Breast epithelium (tissue), 4 donors: Measurements from ENCODE around the gene WHRN. TPM values are rescaled to one million over a fixed set of nuclear protein-coding genes. Genes with fewer than 3 reads are reported as not detected.

ENCODE experiments used
- DNase-seq, 2 donors: peaks; one replicate each; pipeline ENCODE4 v3.0.0-alpha.2; 2019; ENCODE audit warnings: low spot score in 2 of 2
- H3K27ac ChIP-seq, 2 donors: fragments of 200-600 bp; sonication (generic) in 1 of 2; one replicate each; pipeline ENCODE4 v1.5.1; 2016 to 2019; ENCODE audit warnings: mild to moderate bottlenecking in 1 of 2
- H3K27me3 ChIP-seq, 2 donors: fragments of 200-600 bp; sonication (generic) in 1 of 2; one replicate each; pipeline versions ENCODE4 v1.5.1 to v1.6.0; 2017 to 2019; ENCODE audit warnings: control low read depth in 1 of 2, mild to moderate bottlenecking in 1 of 2
- H3K36me3 ChIP-seq: fragments of 200-600 bp; one replicate; pipeline ENCODE4 v1.5.1; 2019
- H3K4me1 ChIP-seq, 2 donors: fragments of 200-600 bp; sonication (generic); one replicate each; pipeline ENCODE4 v1.5.1; 2016 to 2019; ENCODE audit warnings: control low read depth in 1 of 2
- H3K4me3 ChIP-seq, 3 donors: fragments of 200-600 bp; sonication (generic); 1 replicate in 2 of 3; 2 replicates in 1 of 3; pipeline ENCODE4 v1.5.1; 2016 to 2019; ENCODE audit warnings: mild to moderate bottlenecking in 3 of 3, moderate library complexity in 2 of 3
- H3K9me3 ChIP-seq, 2 donors: fragments of 200-600 bp; sonication (generic) in 1 of 2; one replicate each; pipeline ENCODE4 v1.5.1; 2016 to 2019; ENCODE audit warnings: control low read depth in 1 of 2
- POLR2A ChIP-seq: fragments of 450-650 bp; IDR thresholded peaks from one replicate; pipeline ENCODE4 v1.6.1; 2016; ENCODE audit warnings: antibody characterized with exemption, mild to moderate bottlenecking, moderate library complexity
- POLR2AphosphoS5 ChIP-seq, 3 donors: sonication (generic); formaldehyde crosslinking; IDR thresholded peaks; one replicate each; pipeline ENCODE4 v1.6.1; 2017; ENCODE audit warnings: antibody characterized with exemption in 3 of 3
- intact Hi-C: fragments of 100-400 bp; cut with DNase I; formaldehyde crosslinking; loops from one replicate; pipeline ENCODE4 v1.15.1; 2023; ENCODE audit warnings: low total_unique reads
- total RNA-seq, 3 donors: library from RNA; depleted of rRNA; stranded (reverse); fragments of >200 nt; gene quantifications; one replicate each; pipeline ENCODE4 v1.1.0, GENCODE V29; 2016
- TF ChIP-seq, protein P1 (sequence below), 3 donors: fragments of 450-650 bp; IDR thresholded peaks; one replicate each; pipeline ENCODE4 v1.5.1; 2016 to 2017; ENCODE audit warnings: antibody characterized with exemption in 3 of 3, mild to moderate bottlenecking in 3 of 3, moderate library complexity in 3 of 3

The WHRN gene
- total RNA-seq, 3 donors from 2014 or later: 2.4 to 16.4 (median 15.1) TPM

DNA sequence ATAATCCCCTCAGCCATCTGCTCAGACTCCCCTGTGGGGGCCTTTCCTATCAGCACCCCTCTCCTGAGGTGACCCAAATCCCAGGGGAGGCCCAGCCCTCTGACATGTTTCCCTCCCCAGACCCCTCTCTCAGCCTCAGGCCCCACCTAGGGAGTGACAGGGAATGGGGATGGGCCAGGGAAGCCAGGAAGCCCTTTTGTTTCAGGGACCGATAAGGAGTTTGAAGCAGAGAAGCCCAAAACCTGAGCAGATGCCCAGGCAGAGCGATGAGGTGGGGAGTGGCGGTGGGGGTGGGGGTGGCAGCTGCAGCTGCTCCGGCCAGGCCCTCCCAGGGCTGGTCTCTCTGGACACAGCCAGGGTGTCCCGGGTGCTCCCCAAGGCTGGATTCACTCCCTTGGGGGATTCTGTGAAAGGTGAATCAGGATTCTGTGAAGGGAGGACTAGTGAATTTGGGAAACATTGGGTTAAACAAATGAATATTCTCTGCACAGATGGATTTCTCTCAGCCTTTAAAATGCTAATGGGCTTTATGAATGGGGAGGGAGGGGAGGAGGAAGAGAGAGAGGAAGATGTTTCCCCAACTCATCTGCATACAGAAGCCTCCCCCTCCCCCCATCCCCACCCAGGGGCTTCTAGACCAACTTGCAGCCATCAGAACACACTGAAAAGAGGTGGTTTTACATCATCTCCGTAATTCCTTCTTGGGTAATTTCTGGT, 134.9 kb downstream of the WHRN start:
- no peaks in the 10 kb centered on the region for H3K9me3 ChIP-seq
- H3K4me1 ChIP-seq: peaks cover 0 to 12% of the 10 kb centered on the region in 2 donors
- DNase-seq: no peak
- H3K27ac ChIP-seq: peak overlapping the region in 1 of 2 donors; percentile 90
- TF ChIP-seq, protein P1, sequence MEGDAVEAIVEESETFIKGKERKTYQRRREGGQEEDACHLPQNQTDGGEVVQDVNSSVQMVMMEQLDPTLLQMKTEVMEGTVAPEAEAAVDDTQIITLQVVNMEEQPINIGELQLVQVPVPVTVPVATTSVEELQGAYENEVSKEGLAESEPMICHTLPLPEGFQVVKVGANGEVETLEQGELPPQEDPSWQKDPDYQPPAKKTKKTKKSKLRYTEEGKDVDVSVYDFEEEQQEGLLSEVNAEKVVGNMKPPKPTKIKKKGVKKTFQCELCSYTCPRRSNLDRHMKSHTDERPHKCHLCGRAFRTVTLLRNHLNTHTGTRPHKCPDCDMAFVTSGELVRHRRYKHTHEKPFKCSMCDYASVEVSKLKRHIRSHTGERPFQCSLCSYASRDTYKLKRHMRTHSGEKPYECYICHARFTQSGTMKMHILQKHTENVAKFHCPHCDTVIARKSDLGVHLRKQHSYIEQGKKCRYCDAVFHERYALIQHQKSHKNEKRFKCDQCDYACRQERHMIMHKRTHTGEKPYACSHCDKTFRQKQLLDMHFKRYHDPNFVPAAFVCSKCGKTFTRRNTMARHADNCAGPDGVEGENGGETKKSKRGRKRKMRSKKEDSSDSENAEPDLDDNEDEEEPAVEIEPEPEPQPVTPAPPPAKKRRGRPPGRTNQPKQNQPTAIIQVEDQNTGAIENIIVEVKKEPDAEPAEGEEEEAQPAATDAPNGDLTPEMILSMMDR (IDR thresholded peaks at IDR 0.05): no peak
- TF ChIP-seq POLR2AphosphoS5 (IDR thresholded peaks at IDR 0.05): no peak
- no peak for TF ChIP-seq POLR2A
- intact Hi-C loops: no loop called here
- H3K27me3 ChIP-seq: no peaks in the 10 kb centered on the region
- H3K4me3 ChIP-seq: no peak overlapping the region
- no peaks in the 10 kb centered on the region for H3K36me3 ChIP-seq

DNA sequence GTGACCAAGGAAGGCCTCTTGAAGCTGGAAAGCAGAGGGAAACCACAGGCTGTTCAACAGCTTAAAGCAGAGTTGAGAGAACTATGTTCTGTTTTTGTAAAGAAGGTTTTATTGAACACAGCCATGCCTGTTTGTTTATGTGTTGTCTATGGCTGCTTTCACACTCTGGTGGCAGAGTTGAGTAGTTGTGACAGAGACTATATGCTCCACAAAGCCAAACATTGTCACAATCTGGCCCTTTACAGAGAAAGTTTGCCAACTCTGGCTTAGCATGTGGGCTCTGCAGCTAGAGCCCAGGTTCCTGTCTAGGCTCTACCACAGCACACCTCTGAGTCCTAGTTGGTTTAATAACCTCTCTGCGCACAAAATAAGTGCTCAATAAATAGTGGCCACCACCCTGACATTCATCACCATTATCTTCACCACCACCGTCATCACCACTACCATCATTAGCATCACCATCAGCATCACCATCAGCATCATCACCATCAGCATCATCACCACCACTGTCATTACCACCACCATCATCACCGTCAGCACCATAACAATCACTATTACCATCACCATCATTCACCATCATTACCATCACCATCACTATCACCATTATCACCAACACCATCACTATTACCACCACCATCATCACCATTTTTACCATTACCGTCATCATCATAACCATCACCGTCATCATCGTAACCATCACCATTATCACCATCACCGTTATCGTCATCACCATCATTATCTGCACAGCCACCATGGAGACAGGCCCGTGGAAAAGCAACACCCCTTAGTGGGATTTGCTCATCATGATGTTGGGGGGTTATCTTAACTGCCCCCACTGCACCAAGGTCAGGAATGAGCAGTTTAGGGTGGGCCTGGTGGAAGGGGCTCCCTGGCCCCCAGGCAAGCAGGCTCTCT, 135.8 kb downstream of the WHRN start:
- H3K36me3 ChIP-seq: no peaks in the 10 kb centered on the region

DNA sequence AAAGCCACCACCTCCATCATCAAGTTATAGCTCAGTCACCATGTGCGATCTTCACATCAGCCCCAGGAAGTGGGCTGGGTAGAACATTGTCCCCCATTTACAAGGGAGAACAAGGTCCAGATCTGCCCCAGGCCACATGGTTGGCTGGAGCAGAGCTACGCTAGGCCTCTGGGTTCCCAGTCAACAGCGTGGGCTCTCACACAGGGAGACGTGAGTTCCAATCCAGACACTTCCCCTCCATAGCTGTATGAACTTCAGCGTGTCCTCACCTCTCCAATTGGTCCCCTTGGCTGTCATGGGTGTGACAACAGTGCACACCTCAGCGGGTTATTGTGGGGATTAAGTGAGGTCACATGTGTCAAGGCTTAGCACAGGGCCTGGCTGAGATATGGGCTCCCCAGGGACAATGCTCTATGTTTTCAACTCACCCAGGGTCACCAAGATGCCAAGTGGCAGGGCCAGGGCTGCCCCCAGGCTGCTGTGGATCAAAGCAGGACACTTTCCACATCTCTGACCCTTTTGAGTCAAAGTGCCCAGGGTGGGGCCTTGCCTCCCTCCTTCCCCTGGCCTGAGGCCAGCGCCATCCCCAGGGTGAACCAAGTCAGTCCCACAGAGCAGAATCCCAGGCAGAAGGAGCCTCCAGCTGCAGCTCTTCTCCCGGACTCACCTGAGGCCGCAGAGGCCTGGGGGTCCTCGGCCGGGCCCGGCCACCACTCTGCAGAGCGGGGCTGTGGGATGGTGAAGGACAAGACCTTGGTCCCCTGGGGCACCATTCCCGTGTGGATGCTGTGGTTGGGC, 137.3 kb downstream of the WHRN start:
- H3K9me3 ChIP-seq: no peaks in the 10 kb centered on the region
- intact Hi-C loops: no loop called here
- peak overlapping the region; percentile 54 to 67 for H3K27ac ChIP-seq
- TF ChIP-seq, protein P1 (IDR thresholded peaks at IDR 0.05): no peak
- no peak overlapping the region for H3K4me3 ChIP-seq
- peaks cover 0 to 12% of the 10 kb centered on the region in 2 donors for H3K4me1 ChIP-seq
- H3K36me3 ChIP-seq: no peaks in the 10 kb centered on the region
- DNase-seq: no peak
- H3K27me3 ChIP-seq: no peaks in the 10 kb centered on the region

More for the DNA sequence above, 135.8 kb downstream of the WHRN start:
- no peak for TF ChIP-seq POLR2AphosphoS5 (IDR thresholded peaks at IDR 0.05)
- TF ChIP-seq, protein P1 (IDR thresholded peaks at IDR 0.05): no peak
- no peak for TF ChIP-seq POLR2A
- no peaks in the 10 kb centered on the region for H3K27me3 ChIP-seq
- no peak for DNase-seq
- H3K9me3 ChIP-seq: no peaks in the 10 kb centered on the region
- peak overlapping the region in 1 of 2 donors; percentile 90 for H3K27ac ChIP-seq
- H3K4me1 ChIP-seq: peaks cover 0 to 12% of the 10 kb centered on the region in 2 donors
- H3K4me3 ChIP-seq: no peak overlapping the region
- intact Hi-C loops: no loop called here

DNA sequence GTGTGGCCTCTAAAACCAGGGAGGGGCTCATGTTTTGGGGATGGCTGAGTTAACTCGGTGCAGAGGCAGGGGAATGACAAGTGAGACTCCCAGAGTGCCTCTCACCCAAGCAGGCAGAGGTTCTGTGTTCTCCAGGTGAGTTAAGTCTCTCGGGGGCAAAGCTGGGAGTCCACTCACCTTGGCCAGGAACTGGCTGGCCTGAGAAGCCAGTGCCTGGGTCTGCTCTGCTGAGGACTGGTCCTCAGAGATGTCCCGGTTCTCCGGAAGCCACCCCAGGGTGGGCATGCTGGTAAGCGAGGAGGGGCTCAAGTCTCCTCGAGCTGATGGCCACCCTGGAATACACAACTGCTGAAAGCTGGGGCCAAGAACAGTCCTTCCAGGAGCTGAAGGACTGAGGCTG, 137.9 kb downstream of the WHRN start:
- Histone ChIP-seq H3K36me3 (no peaks in the 10 kb centered on the region), H3K4me3 (no peak overlapping the region), H3K27me3 (no peaks in the 10 kb centered on the region), H3K27ac (peak overlapping the region; percentile 54 to 67), H3K4me1 (peaks cover 0 to 8% of the 10 kb centered on the region in 2 donors), H3K9me3 (no peaks in the 10 kb centered on the region)
- intact Hi-C loops: no loop called here
- no peak for DNase-seq
- TF ChIP-seq, protein P1 (IDR thresholded peaks at IDR 0.05): no peak
- TF ChIP-seq POLR2AphosphoS5 (IDR thresholded peaks at IDR 0.05) (no peak), POLR2A (no peak)
